Cortex of kidney (tissue), 1 donor: Measurements from ENCODE around the gene SLC1A5.
"Not testable (repeated sequence)": the region's sequence is repeated elsewhere in the genome, so short reads cannot be mapped to it uniquely, and the experiment has no call there.

Experiments
- DNase-seq: peaks from one replicate; lab custom pipeline; 2025; lab: John Stamatoyannopoulos, UW

Gene SLC1A5

DNA sequence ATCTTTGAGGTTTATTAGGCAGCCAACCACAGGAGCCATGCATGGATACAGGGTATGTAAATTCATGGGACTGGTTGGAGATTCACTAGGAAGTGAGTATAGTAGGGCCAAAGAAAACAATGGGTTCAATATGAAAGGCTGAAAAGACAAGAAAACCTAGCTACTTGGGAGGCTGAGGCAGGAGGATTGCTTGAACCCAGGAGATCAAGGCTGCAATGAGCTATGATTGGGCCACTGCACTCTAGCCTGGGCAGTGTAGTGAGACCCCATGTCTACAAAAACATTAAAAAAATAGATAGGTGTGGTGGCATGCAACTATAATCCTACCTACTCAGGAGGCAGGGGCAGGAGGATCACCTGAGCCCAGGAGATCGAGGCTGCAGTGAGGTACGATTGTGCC lies 10.3 kb upstream of the SLC1A5 start:
- no peak for DNase-seq

- DNase-seq: no peak
Observed at GRCh38 chr19:46797881-46798280, 9.5 kb upstream of the SLC1A5 start.

DNA sequence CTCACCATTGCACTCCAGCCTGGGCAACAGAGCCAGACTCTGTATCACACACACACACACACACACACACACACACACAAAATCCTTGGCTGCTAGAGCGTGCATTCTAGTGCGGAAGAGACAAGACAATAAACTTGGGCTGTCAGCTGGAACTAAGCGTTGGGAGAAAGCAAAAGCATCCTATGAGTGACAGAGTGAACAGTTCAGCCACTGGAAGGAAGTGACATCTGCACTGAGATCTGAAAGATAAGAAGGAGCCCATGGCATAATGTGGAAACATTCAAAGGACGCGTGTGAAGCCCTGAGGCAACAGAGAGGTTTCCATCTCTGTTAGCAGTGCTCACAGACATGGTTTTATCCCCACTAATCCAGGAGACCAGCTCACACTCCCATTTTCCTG lies 3.5 kb upstream of the SLC1A5 start:
- no peak for DNase-seq

GRCh38 chr19:46789371-46789770 lies 977 bp upstream of the SLC1A5 start:
- DNase-seq: no peak

- no peak for DNase-seq
Observed at GRCh38 chr19:46788968-46789338, 559 bp upstream of the SLC1A5 start.

DNA sequence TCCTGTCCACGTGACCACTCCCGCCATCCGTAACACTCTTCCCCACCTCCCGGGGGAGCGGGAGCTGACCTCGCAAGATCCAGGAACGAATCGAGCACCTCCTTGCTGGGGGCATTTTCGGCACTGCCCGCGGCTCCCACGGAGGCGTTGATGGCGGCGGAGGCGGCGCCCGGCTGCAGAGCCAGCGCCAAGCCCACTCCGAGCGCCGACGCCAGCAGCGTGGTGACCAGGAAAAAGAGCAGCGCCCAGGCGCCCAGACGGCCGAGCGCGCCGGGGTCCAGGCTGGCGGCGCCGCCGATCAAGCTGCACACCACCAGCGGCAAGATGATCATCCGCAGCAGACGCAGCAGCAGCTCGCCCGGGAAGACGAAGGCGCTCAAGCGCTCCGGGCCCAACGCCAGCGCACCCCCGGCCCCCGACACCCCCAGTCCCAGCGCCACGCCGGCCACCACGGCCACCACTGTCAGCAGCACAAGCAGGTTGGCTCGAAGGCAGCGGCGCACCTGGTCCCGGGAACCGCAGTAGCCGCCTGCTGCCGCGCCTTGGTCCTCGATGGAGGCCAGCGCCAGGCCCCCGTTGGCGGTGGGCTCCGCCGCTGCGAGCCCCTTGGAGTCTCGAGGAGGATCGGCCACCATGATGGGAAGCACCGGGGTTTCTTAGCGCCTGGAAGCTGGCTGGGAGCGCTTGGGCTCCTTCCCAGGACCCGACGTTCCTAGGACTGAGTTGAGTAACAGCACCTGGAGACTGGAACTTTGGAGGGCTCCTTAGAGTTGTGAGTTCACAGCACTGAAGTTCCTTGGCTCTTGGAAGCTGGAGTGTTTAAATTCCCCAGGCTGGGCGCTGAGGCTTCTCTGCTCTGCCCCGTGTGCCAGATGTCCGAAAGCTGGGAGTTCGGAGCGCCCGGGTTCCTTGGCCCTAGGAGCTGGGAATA lies 798 bp downstream of the SLC1A5 start:
- DNase-seq: no peak

GRCh38 chr19:46787040-46787330 lies 1.4 kb downstream of the SLC1A5 start:
- DNase-seq: no peak

- DNase-seq: no peak
Observed at GRCh38 chr19:46786236-46787039, 2.0 kb downstream of the SLC1A5 start.

- DNase-seq: no peak
Observed at GRCh38 chr19:46785980-46786235, 2.5 kb downstream of the SLC1A5 start.

DNA sequence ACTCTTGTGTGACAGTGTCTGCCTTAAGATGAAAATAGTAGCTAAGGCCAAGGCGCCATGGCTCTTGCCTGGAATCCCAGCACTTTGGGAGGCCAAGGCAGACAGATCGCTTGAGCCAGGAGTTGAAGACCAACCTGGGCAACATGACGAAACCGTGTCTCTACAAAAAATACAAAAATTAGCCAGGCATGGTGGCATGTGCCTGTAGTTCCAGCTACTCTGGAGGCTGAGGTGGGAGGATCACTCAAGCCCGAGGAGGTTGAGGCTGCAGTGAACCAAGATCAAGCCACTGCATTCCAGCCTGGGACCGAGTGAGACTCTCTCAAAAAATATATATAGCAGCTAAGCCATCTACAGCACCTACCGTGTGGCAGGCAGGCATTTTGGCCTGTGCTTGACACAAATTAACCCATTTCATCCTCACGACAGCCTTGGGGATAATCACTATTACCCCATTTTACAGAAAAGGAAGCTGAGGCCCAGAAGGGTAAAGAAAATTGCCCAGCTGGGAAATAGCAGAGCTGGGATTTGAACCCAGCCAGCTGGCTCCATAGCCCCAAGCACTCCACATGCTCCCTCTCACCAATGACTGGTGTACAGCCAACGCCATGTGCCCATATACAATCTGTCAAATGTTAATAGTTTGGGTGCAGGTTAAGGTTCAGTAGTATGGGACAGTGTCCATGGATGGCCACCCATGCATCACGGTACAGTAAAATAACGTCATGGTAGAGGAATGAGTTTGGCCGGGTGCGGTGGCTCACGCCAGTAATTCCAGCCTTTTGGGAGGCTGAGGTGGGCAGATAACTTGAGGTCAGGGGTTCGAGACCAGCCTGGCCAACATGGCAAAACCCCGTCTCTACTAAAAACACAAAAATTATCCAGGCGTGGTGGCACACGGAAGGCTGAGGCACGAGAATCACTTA lies 3.1 kb downstream of the SLC1A5 start:
- DNase-seq: no peak

DNA sequence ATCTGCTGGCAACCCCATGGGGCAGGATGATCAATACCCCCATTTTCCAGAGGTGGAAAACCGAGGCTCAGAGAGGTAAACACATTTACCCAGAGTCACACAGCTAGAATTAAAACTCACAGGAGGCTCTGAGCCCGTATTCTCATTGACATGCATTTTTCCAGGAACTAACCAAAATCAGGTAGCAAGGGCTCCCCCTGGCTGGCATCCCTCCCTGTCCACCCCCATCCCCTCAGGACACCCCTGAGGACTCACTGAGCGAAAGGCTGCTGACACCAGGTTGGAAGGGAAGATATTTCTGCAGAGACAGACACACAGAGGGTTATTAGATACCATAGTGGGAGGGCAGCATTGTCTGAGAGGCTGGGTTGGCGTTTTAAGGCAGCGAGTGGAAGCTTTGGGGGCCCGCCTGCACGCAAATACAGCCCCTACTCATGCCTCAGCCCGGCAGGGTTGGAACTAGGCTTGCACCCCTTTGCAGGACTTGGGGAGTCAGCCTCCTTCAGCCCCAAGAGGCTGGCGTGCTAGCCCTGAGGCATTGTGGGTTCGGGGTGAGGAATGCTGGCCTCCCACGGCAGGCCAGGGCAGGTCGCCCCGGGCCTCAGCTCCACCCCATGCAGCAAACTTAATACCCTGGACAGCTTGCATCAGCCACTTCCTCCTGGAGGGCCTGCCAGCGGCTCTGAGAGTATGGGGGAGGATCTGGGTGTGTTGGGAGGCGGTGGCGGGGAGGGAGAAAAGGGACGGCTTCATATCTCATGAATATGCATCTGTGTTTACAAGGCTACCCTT lies 3.9 kb downstream of the SLC1A5 start:
- DNase-seq: no peak

DNA sequence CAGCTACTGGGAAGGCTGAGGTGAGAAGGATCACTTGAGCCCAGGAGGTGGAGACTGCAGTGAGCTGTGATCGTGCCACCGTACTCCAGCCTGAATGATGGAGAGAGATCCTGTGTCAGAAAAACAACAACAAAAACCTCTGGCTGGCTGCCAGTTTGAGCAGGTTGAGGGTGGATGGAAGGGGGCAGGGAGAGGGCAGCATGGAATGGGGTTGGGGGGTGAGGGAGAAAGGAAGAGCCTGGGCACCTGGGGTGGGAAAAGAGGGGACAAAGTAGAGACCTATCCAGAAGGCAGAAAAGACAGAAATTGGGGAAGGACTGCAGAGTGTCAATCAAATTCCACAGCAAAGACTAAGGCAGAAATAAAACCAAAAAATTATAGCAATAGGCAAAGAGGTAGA lies 4.7 kb downstream of the SLC1A5 start:
- no peak for DNase-seq

- no peak for DNase-seq
Observed at GRCh38 chr19:46782355-46783019, 5.9 kb downstream of the SLC1A5 start.

DNA sequence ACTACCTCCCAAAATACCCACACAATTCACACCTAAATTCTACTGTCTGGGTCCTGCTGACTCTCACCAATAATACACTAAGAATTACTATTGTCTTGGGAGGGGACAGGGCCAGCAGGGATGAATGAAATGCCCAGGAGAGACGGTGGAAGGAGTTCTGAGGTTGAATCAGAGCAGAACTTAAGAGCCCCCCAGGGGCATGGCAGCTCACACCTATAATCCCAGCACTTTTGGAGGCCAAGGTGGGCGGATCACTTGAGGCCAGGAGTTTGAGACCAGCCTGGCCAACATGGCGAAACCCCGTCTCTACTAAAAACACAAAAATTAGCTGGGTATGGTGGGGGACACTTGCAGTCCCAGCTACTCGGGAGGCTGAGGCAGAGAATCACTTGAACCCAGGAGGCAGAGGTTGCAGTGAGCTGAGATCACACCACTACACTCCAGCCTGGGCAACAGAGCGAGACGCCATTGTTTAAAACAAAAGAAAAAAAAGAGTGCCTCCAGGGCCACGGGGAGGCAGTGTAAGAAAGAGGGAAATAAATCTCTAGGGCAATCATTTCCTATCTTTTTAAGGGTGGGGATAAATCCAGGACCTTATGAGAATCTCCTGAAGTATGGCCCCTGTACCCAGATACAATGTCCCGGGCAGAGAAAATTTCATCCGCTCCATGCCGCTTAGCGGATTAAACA lies 10.3 kb downstream of the SLC1A5 start:
- DNase-seq: not testable (repeated sequence)

DNA sequence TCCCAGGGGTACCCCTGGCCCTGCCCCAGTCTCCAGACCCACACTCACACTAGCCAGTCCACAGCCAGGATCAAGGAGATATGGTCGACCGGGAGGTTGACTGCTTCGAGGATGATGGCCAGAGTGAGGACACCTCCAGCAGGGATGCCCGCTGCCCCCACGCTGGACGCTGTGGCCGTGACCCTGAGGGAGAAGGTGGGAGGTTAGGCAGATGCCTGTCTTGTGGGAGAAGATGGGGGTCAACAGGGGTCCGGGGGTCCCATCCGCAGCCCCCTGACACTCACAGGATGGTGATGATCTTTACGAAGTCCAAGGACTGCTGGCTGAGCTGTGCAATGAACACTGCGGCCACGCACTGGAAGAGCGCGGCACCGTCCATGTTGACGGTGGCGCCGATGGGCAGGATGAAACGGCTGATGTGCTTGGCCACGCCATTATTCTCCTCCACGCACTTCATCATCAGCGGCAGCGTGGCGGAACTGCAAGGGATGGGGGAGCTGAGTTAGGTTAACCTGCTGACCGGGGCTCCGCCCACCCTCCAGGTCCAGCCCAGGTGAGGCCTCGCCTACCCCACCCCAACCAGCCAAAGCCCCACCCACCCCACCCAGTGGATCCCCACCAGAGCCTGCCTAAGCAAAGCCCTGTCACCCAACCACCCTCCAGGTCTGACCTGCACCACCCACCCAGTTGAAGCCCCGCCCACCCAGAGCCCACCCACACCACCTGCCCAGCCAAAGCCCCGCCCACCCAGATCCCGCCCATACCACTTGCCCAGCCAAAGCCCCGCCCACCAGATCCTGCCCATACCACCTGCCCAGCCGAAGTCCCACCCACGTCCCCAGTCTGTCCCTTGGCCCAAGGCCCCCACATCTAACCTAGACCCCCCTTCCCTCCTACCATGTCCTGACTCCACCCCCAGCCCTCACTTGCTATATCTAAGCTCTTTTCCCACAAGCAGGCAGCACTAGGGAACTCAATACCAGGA lies 11.2 kb downstream of the SLC1A5 start:
- no peak for DNase-seq

- DNase-seq: no peak
Observed at GRCh38 chr19:46775642-46776258, 12.6 kb downstream of the SLC1A5 start.

DNA sequence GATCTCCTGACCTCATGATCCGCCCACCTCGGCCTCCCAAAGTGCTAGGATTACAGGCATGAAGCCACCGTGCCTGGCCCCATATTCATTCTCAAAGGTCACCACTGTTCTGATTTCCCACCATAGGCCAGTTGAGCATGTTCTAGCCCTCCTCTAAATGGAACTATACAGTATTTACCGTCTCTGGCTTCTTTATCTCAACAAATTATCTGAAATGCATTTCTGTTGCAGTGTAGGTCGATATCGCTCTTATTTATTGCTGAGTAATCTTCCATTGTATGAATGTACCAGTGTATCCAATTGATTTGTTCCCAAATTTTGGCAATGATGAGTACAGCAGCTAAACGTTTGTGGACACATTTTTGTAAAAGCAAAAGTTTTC lies 15.4 kb downstream of the SLC1A5 start:
- DNase-seq: no peak

DNA sequence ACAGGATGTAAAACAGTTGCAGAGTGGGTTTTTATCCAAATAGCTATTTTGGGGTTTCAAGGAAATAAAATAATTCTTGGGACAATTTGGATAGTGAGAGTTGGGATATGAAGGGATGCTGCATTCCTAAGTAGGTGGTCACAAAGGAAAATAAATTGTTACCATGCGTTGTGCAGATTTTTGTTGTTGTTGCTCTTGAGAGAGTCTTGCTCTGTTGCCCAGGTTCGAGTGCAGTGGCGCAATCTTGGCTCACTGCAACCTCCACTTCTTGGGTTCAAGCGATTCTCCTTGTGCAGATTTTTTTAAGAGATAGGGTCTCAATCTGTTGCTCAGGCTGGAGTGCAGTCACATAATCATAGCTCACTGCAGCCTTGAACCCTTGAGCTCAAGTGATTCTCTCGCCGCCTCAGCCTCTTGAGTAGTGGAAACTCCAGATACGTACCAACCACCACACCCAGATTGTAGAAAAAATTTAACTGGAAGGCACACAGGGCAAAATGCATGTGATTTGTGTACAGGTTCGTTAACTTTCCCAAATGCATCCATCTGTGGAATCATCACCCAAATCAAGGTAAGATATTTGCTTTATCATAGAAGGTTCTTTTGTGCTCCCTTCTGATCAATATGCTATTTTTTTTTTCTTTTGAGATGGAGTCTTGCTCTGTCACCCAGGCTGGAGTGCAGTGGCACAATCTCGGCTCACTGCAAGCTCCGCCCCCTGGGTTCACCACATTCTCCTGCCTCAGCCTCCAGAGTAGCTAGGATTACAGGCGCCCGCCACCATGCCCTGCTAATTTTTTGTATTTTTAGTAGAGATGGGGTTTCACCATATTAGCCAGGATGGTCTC lies 16.0 kb downstream of the SLC1A5 start:
- DNase-seq: no peak
